GM23338 (cell line): ENCODE results near the gene FCRLA. TPM values are rescaled to one million over a fixed set of nuclear protein-coding genes. Genes with fewer than 3 reads are reported as not detected.
A peak's percentile ranks its signal among the peaks of the same experiment; 100 is the strongest.

ENCODE experiments used
- ATAC-seq: fragments of 200-7000 bp; cut with Tn5 transposase; 3 replicates; pipeline ENCODE4 v1.9.1; 2020
- DNase-seq: peaks from one replicate; pipeline ENCODE4 v3.0.0-alpha.2; 2015; ENCODE audit warnings: low spot score
- H2AFZ ChIP-seq: fragments of 200-600 bp; sonication (generic); 2 replicates; pipeline ENCODE4 v1.8.0; 2016; ENCODE audit warnings: antibody characterized with exemption, mild to moderate bottlenecking, moderate library complexity
- H3F3A ChIP-seq: fragments of 200-600 bp; sonication (generic); replicated peaks from 2 replicates; pipeline ENCODE4 v1.8.0; 2017; ENCODE audit warnings: antibody characterized with exemption, mixed run types, low read depth
- H3K27ac ChIP-seq: fragments of 200-600 bp; sonication (generic); 2 replicates; pipeline ENCODE4 v1.6.1; 2016; ENCODE audit warnings: low read depth
- H3K27me3 ChIP-seq: fragments of 200-600 bp; sonication (generic); 2 replicates; pipeline ENCODE4 v1.8.0; 2016; ENCODE audit warnings: mild to moderate bottlenecking, mixed run types, moderate library complexity; ENCODE audit not compliant: insufficient read depth
- H3K36me3 ChIP-seq: fragments of 200-600 bp; sonication (generic); 2 replicates; pipeline ENCODE4 v1.8.0; 2016; ENCODE audit warnings: mild to moderate bottlenecking; ENCODE audit not compliant: insufficient read depth
- H3K4me1 ChIP-seq: fragments of 200-600 bp; sonication (generic); 2 replicates; pipeline ENCODE4 v1.8.0; 2016; ENCODE audit warnings: mild to moderate bottlenecking, moderate library complexity; ENCODE audit not compliant: insufficient read depth
- H3K4me2 ChIP-seq: fragments of 200-600 bp; sonication (generic); 2 replicates; pipeline ENCODE4 v1.7.1; 2017; ENCODE audit warnings: mixed run types
- H3K4me3 ChIP-seq: fragments of 200-600 bp; sonication (generic); 2 replicates; pipeline ENCODE4 v1.6.1; 2016; ENCODE audit warnings: mixed run types
- H3K79me2 ChIP-seq: fragments of 200-600 bp; sonication (generic); replicated peaks from 2 replicates; pipeline ENCODE4 v1.8.0; 2017; ENCODE audit warnings: mild to moderate bottlenecking; ENCODE audit not compliant: insufficient read depth
- H3K9me2 ChIP-seq: fragments of 200-600 bp; sonication (generic); 2 replicates; pipeline ENCODE4 v1.8.0; 2017; ENCODE audit not compliant: insufficient read depth
- H4K20me1 ChIP-seq: fragments of 200-600 bp; sonication (generic); replicated peaks from 2 replicates; pipeline ENCODE4 v1.8.0; 2017; ENCODE audit warnings: mild to moderate bottlenecking; ENCODE audit not compliant: insufficient read depth
- H3K27ac Mint-ChIP-seq: 2 replicates; pipeline ENCODE4 v1.8.0; 2020; ENCODE audit warnings: inconsistent platforms, mild to moderate bottlenecking, moderate library complexity, mixed read lengths
- H3K27me3 Mint-ChIP-seq: 3 replicates; pipeline ENCODE4 v1.8.0; 2022; ENCODE audit warnings: low read depth, mild to moderate bottlenecking, moderate library complexity, mixed read lengths, inconsistent platforms; ENCODE audit not compliant: insufficient read depth, poor library complexity
- H3K36me3 Mint-ChIP-seq: 3 replicates; pipeline ENCODE4 v1.8.0; 2021; ENCODE audit warnings: low read depth, mild to moderate bottlenecking, inconsistent platforms, moderate library complexity, mixed read lengths
- H3K4me1 Mint-ChIP-seq: 3 replicates; pipeline ENCODE4 v1.8.0; 2020; ENCODE audit warnings: mild to moderate bottlenecking, inconsistent platforms, mixed read lengths
- H3K4me3 Mint-ChIP-seq: 3 replicates; pipeline ENCODE4 v1.8.0; 2021; ENCODE audit warnings: moderate library complexity, mild to moderate bottlenecking, inconsistent platforms, mixed read lengths
- H3K9me3 Mint-ChIP-seq: 3 replicates; pipeline ENCODE4 v1.8.0; 2020; ENCODE audit warnings: moderate library complexity, mild to moderate bottlenecking, inconsistent platforms, mixed read lengths
- CREB1 ChIP-seq: fragments of 250-450 bp; sonication (Bioruptor Pico); IDR thresholded peaks from 2 replicates; pipeline ENCODE4 v1.5.0; 2020; ENCODE audit warnings: low read depth, mild to moderate bottlenecking, moderate library complexity
- EZH2 ChIP-seq: fragments of 200-600 bp; sonication (generic); IDR thresholded peaks from one replicate; pipeline ENCODE4 v1.8.0; 2017; ENCODE audit warnings: antibody characterized with exemption, mild to moderate bottlenecking, low read depth; ENCODE audit not compliant: unreplicated experiment
- EZH2phosphoT487 ChIP-seq: fragments of 200-600 bp; sonication (generic); IDR thresholded peaks from one replicate; pipeline ENCODE4 v1.8.1; 2018; ENCODE audit warnings: antibody characterized with exemption; ENCODE audit not compliant: unreplicated experiment
- JUNB ChIP-seq: IDR thresholded peaks from one replicate; pipeline ENCODE4 v1.6.1; 2016; ENCODE audit warnings: antibody characterized with exemption; ENCODE audit not compliant: unreplicated experiment
- NANOG ChIP-seq: IDR thresholded peaks from 2 replicates; pipeline ENCODE4 v1.6.1; 2016; ENCODE audit warnings: antibody characterized with exemption, borderline replicate concordance
- POLR2AphosphoS5 ChIP-seq: IDR thresholded peaks from 2 replicates; pipeline ENCODE4 v1.6.1; 2016; ENCODE audit warnings: antibody characterized with exemption, low read depth
- REST ChIP-seq: IDR thresholded peaks from one replicate; pipeline ENCODE4 v1.6.1; 2018; ENCODE audit warnings: antibody characterized with exemption; ENCODE audit not compliant: unreplicated experiment
- STAT1 ChIP-seq: IDR thresholded peaks from one replicate; pipeline ENCODE4 v1.6.1; 2016; ENCODE audit warnings: antibody characterized with exemption; ENCODE audit not compliant: unreplicated experiment
- ZNF114 ChIP-seq: fragments of 250-450 bp; sonication (Bioruptor Pico); IDR thresholded peaks from 2 replicates; pipeline ENCODE4 v1.5.0; 2020; ENCODE audit warnings: mild to moderate bottlenecking, moderate library complexity
- ZNF331 ChIP-seq: fragments of 250-450 bp; sonication (Bioruptor Pico); IDR thresholded peaks from 2 replicates; pipeline ENCODE4 v1.5.0; 2020; ENCODE audit warnings: low read depth, mild to moderate bottlenecking, moderate library complexity
- polyA plus RNA-seq: library from polyadenylated mRNA; unstranded; fragments of >200 nt; fragmentation: Nextera tagmentation; extraction: Ambion mirVana; gene quantifications from 2 replicates; pipeline ENCODE4 v1.2.1, GENCODE V29; 2016
- total RNA-seq: library from RNA; depleted of rRNA; stranded (reverse); fragments of >200 nt; shearing (Covaris generic); gene quantifications from 2 replicates; pipeline ENCODE4 v1.2.3, GENCODE V29; 2014
- TF ChIP-seq, protein P1 (sequence below), 2 experiments: fragments of 200-600 bp in 1 of 2; sonication (generic) in 1 of 2; conservative IDR thresholded peaks; 2 replicates each; pipeline versions ENCODE4 v1.5.1 to v1.6.1; 2016 to 2017; ENCODE audit warnings: antibody characterized with exemption in 2 of 2, low read depth in 2 of 2, mild to moderate bottlenecking in 2 of 2, moderate library complexity in 1 of 2
- TF ChIP-seq, protein P2 (sequence below): fragments of 250-450 bp; sonication (Bioruptor Pico); IDR thresholded peaks from 2 replicates; pipeline ENCODE4 v1.5.0; 2020; ENCODE audit warnings: mild to moderate bottlenecking, moderate library complexity
- TF ChIP-seq, protein P3 (sequence below): IDR thresholded peaks from 2 replicates; pipeline ENCODE4 v1.6.1; 2016; ENCODE audit warnings: antibody characterized with exemption

FCRLA gene
- total and polyA plus RNA-seq, 2 experiments from 2014 or later, result 0.24 TPM; not detected in 1

GRCh38 chr1:161743231-161743630, 36.2 kb downstream of the FCRLA start:
- DNase-seq, result peak; percentile 23
- TF ChIP-seq STAT1 (no peak), NANOG (no peak), ZNF331 (CRISPR knock-in tag) (no peak), CREB1 (CRISPR knock-in tag) (no peak), JUNB (no peak), EZH2phosphoT487 (no peak), EZH2 (no peak), ZNF114 (CRISPR knock-in tag) (no peak), POLR2AphosphoS5 (no peak), REST (no peak)
- TF ChIP-seq, protein P1, sequence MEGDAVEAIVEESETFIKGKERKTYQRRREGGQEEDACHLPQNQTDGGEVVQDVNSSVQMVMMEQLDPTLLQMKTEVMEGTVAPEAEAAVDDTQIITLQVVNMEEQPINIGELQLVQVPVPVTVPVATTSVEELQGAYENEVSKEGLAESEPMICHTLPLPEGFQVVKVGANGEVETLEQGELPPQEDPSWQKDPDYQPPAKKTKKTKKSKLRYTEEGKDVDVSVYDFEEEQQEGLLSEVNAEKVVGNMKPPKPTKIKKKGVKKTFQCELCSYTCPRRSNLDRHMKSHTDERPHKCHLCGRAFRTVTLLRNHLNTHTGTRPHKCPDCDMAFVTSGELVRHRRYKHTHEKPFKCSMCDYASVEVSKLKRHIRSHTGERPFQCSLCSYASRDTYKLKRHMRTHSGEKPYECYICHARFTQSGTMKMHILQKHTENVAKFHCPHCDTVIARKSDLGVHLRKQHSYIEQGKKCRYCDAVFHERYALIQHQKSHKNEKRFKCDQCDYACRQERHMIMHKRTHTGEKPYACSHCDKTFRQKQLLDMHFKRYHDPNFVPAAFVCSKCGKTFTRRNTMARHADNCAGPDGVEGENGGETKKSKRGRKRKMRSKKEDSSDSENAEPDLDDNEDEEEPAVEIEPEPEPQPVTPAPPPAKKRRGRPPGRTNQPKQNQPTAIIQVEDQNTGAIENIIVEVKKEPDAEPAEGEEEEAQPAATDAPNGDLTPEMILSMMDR (conservative IDR thresholded peaks at IDR 0.05; ENCODE audit: low read depth in 2 of 2), result no peak
- TF ChIP-seq, protein P2, sequence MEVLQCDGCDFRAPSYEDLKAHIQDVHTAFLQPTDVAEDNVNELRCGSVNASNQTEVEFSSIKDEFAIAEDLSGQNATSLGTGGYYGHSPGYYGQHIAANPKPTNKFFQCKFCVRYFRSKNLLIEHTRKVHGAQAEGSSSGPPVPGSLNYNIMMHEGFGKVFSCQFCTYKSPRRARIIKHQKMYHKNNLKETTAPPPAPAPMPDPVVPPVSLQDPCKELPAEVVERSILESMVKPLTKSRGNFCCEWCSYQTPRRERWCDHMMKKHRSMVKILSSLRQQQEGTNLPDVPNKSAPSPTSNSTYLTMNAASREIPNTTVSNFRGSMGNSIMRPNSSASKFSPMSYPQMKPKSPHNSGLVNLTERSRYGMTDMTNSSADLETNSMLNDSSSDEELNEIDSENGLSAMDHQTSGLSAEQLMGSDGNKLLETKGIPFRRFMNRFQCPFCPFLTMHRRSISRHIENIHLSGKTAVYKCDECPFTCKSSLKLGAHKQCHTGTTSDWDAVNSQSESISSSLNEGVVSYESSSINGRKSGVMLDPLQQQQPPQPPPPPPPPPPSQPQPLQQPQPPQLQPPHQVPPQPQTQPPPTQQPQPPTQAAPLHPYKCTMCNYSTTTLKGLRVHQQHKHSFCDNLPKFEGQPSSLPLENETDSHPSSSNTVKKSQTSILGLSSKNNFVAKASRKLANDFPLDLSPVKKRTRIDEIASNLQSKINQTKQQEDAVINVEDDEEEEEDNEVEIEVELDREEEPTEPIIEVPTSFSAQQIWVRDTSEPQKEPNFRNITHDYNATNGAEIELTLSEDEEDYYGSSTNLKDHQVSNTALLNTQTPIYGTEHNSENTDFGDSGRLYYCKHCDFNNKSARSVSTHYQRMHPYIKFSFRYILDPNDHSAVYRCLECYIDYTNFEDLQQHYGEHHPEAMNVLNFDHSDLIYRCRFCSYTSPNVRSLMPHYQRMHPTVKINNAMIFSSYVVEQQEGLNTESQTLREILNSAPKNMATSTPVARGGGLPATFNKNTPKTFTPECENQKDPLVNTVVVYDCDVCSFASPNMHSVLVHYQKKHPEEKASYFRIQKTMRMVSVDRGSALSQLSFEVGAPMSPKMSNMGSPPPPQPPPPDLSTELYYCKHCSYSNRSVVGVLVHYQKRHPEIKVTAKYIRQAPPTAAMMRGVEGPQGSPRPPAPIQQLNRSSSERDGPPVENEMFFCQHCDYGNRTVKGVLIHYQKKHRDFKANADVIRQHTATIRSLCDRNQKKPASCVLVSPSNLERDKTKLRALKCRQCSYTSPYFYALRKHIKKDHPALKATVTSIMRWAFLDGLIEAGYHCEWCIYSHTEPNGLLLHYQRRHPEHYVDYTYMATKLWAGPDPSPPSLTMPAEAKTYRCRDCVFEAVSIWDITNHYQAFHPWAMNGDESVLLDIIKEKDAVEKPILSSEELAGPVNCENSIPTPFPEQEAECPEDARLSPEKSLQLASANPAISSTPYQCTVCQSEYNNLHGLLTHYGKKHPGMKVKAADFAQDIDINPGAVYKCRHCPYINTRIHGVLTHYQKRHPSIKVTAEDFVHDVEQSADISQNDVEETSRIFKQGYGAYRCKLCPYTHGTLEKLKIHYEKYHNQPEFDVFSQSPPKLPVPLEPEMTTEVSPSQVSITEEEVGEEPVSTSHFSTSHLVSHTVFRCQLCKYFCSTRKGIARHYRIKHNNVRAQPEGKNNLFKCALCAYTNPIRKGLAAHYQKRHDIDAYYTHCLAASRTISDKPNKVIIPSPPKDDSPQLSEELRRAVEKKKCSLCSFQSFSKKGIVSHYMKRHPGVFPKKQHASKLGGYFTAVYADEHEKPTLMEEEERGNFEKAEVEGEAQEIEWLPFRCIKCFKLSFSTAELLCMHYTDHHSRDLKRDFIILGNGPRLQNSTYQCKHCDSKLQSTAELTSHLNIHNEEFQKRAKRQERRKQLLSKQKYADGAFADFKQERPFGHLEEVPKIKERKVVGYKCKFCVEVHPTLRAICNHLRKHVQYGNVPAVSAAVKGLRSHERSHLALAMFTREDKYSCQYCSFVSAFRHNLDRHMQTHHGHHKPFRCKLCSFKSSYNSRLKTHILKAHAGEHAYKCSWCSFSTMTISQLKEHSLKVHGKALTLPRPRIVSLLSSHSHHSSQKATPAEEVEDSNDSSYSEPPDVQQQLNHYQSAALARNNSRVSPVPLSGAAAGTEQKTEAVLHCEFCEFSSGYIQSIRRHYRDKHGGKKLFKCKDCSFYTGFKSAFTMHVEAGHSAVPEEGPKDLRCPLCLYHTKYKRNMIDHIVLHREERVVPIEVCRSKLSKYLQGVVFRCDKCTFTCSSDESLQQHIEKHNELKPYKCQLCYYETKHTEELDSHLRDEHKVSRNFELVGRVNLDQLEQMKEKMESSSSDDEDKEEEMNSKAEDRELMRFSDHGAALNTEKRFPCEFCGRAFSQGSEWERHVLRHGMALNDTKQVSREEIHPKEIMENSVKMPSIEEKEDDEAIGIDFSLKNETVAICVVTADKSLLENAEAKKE (CRISPR knock-in tag), result no peak
- TF ChIP-seq, protein P3, sequence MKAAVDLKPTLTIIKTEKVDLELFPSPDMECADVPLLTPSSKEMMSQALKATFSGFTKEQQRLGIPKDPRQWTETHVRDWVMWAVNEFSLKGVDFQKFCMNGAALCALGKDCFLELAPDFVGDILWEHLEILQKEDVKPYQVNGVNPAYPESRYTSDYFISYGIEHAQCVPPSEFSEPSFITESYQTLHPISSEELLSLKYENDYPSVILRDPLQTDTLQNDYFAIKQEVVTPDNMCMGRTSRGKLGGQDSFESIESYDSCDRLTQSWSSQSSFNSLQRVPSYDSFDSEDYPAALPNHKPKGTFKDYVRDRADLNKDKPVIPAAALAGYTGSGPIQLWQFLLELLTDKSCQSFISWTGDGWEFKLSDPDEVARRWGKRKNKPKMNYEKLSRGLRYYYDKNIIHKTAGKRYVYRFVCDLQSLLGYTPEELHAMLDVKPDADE, result no peak
- Mint-ChIP-seq H3K27ac (no peak overlapping the region), H3K4me1 (peaks cover 9% of the 10 kb centered on the region; the same call in 2 of the 3 replicates), H3K27me3 (no peaks in the 10 kb centered on the region), H3K9me3 (no peaks in the 10 kb centered on the region; the same call in 2 of the 3 replicates), H3K36me3 (no peaks in the 10 kb centered on the region), H3K4me3 (no peak overlapping the region)
- H2AFZ ChIP-seq, result no peak overlapping the region
- H3F3A ChIP-seq, result no peaks in the 10 kb centered on the region
- no peaks in the 10 kb centered on the region for H3K27me3 ChIP-seq
- H3K27ac ChIP-seq, result no peak overlapping the region
- H3K36me3 ChIP-seq, result no peaks in the 10 kb centered on the region
- H3K4me2 ChIP-seq, result no peak overlapping the region
- peaks cover 1% of the 10 kb centered on the region; the same call in 1 of the 2 replicates for H3K4me1 ChIP-seq
- H4K20me1 ChIP-seq, result no peaks in the 10 kb centered on the region
- H3K9me2 ChIP-seq, result no peaks in the 10 kb centered on the region
- peak; percentile 27 for ATAC-seq
- no peak overlapping the region for H3K4me3 ChIP-seq
- no peaks in the 10 kb centered on the region for H3K79me2 ChIP-seq
